GM04504 (cell line): ENCODE measurements around the gene STK32C.
"Not testable (repeated sequence)": the region's sequence is repeated elsewhere in the genome, so short reads cannot be mapped to it uniquely, and the experiment has no call there.

ENCODE experiments used
- DNase-seq: peaks from one replicate; pipeline ENCODE4 v3.0.0-alpha.2; 2012; ENCODE audit warnings: low read depth

Gene STK32C

DNA sequence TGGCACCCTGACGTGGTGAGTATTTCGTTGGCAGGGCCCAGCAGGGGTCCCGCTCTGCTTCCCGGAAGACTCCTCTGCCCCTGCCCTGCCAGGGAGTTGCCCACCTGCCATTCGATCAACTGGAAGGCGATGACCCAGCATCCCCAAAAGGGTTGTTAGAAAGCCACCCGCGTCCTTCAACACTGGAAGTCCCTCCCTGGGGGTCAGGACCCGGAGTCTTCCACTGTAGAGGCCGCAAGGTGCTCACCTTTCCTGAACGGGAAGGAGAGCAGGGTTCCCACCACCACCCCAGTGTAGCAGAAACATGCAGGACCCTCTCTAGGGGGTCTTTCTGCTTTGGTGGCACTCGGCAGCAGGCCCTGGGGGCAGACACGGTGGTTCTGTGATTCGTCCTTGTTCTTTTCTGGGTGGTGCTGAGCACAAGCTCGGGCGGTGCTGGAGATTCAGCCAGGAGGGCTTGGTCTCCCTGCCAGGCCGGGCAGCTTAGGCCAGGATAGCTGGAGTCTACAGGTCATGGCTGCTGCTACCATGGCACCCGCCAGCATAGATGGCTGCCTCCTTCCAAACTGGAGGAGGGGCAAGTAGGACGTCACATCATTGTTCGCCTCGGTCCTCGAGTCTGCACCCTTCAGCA lies 140.6 kb downstream of the STK32C start:
- DNase-seq, result no peak

DNA sequence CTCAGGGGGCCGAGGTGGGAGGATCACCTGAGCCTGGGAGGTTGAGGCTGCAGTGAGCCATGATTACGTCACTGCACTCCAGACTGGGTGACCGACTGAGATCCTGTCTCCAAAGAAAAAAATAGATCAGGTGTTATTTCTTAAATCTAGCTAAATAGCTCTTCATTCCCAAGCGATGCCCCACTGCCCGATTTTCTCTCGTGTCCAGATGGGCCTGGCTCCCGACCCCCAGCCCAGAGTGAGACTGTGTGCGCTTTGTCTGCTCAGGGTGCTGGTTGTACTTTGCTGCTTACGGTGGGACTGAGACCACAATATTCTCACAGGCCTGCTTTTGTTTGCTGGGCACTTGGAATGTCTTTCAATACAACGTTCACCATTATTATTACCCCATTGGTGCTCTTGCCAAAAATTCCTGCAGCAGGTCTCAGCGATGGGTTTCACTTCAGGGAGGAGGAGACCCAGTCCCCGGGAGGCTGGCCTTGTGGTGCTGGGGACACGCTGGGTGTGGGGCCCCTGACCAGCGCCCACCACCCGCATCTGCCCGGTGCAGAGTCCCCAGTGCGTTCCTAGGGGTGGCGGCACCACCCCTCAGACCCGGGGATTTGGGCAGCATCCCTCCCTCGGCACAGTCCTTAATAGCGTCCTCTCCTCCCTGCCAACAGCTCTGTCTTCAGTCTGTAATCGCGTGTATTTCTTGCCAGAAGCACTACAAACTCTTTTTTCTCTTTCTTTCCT lies 141.4 kb downstream of the STK32C start:
- DNase-seq, result no peak

GRCh38 chr10:132165416-132165980 lies 142.3 kb downstream of the STK32C start:
- no peak for DNase-seq

DNA sequence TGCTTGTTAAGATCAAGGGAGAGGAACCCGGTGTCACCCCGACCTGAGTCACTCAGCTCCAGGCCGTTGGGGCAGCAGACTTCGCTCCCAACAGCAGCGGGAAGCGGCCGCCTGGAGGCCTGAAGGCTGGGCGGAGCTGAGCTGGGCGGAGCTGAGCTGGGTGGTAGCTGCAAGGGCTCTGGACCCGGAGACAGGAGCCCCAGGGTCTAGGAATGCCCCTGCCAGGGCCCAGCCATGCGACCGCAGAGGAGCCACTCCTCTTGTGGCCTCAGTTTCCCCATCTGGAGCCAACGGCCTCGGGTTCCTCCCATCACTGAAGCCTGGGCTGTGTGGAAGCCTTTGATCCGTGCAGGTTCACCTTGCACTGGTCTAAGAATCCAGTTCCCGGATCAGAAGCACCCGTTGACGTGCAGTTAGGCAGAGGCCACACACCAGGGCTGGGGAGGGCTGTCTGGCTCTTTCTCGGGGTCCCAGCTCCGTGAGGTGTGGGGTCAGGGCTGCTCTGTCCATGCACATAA lies 142.9 kb downstream of the STK32C start:
- no peak for DNase-seq

GRCh38 chr10:132163826-132164515 lies 143.8 kb downstream of the STK32C start:
- DNase-seq, result no peak

DNA sequence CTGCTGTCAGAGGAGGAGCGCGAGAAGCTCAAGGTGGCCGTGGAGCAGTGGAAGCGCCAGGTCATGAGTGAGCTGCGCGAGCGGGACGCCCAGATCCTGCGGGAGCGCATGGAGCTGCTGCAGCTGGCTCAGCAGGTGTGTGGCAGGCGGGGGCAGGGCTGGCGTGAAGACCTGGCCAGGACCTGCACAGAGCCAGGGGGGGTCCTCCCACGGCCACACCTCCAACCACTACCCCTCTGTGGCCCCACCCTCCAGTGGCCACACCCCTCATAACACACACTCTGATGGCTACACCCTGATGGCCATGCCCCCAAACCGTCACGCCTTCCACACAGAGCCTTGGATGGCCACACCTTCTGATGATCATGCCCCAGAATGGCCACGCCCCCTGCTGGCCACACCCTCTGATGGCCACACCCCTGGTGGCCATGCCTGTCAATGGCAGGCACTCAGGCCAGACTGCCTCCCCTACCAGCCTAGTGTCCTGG lies 144.4 kb downstream of the STK32C start:
- no peak for DNase-seq

DNA sequence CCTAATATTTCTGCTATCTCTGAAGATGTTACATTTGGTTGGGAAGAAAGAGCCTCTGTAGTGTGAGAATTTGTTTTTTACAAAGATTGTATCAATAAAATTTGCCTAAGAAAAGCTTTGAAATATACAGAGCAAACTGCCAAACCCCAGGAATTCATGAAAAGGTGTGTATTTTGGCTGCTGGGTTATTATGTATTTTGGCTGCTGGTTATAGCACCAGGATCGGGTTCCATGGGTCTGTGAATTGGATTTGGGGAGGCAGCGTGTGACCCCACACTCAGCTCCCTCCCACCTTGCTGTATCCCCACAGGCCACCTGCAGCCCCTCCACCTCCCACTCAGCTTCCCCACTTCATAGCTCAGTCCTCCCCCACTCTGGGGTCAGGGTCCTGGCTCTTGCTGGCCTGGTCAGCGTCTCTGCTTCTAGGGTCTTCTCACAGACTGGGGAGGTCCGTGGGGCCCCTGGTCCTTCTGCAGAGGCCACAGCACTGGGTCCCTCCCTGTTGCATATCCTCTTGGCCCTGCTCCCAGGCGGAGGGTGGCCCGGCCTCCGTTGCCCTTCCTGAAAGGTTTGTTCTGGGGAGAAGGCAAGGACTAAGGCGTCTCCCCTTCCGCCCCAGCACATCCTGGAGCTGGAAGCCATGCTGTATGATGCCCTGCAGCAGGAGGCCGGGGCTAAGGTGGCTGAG lies 145.0 kb downstream of the STK32C start:
- no peak for DNase-seq

- DNase-seq, result no peak
Measured at GRCh38 chr10:132162021-132162531, 145.7 kb downstream of the STK32C start.

- not testable (repeated sequence) for DNase-seq
Measured at GRCh38 chr10:132160834-132161622, 146.7 kb downstream of the STK32C start.

DNA sequence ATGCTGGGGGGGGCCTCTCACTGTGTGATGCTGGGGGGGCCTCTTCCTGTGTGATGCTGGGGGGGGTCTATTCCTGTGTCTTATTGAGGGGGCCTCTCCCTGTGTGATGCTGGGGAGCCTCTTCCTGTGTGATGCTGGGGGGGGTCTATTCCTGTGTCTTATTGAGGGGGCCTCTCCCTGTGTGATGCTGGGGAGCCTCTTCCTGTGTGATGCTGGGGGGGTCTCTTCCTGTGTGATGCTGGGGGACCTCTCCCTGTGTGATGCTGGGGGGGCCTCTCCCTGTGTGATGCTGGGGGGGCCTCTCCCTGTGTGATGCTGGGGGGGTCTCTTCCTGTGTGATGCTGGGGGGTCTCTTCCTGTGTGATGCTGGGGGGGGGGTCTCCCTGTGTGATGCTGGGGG lies 147.5 kb downstream of the STK32C start:
- not testable (repeated sequence) for DNase-seq

DNA sequence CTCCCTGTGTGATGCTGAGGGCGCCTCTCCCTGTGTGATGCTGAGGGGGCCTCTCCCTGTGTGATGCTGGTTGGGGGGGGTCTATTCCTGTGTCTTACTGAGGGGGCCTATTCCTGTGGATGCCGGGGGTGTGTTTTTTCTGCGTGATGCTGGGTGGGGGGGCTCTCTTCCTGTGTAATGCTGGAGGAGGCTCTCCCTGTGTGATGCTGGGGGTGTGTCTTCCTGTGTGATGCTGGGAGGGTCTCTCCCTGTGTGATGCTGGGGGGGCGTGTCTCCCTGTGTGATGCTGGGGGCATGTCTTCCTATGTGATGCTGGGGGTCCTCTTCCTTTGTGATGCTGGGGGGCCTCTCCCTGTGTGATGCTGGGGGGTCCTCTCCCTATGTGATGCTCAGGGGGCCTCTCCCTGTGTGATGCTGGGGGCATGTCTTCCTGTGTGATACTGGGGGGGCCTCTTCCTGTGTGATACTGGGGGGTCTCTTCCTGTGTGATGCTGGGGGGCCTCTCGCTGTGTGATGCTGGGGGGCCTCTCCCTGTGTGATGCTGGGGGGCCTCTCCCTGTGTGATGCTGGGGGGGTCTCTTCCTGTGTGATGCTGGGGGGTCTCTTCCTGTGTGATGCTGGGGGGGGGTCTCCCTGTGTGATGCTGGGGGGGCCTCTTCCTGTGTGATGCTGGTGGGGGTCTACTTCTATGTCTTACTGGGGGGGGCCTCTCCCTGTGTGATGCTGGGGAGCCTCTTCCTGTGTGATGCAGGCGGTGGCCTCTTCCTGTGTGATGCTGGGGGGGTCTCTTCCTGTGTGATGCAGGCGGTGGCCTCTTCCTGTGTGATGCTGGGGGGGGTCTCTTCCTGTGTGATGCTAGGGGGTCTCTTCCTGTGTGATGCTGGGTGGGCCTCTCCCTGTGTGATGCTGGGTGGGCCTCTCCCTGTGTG lies 148.2 kb downstream of the STK32C start:
- not testable (repeated sequence) for DNase-seq

GRCh38 chr10:132158823-132159222 lies 148.9 kb downstream of the STK32C start:
- no peak for DNase-seq

DNA sequence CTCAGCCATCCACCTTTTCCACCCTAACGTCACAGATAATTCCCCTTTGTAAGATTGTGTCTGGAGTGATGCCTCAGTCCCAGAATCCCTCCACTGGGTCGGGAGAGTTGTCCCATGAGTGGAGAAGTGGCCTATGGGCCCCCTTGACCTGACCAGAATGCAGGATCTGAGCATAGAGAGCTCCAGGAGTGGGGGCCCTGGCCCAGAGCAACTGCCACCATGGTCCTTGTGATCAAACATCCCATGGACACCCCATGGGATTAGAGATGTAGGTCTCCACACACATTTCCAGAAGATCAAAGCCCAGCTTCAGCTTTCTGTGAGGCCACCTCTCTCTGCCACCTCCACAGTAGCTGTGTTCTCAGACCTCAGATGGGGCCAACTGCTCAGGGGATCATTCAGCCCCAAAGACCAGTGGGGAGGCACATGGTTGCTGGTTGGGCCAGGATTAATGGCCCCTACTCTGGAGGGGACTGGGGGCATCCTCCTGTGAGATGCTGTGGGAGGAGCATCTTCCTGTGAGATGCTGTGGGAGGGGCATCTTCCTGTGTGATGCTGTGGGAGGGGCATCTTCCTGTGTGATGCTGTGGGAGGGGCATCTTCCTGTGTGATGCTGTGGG lies 149.5 kb downstream of the STK32C start:
- no peak for DNase-seq
